Embryonic facial prominence (tissue), 1 donor: ENCODE data around the gene COL26A1.
"Not testable (repeated sequence)": the region's sequence is repeated elsewhere in the genome, so short reads cannot be mapped to it uniquely, and the experiment has no call there.

Source experiments
- DNase-seq: peaks from one replicate; pipeline ENCODE4 v3.0.0-alpha.2; 2016; ENCODE audit errors: extremely low spot score

Gene COL26A1

GRCh38 chr7:101595766-101596537 is 233.3 kb downstream of the COL26A1 start:
- no peak for DNase-seq

- no peak for DNase-seq
Measured at GRCh38 chr7:101596898-101597297, 234.2 kb downstream of the COL26A1 start.

- DNase-seq, result no peak
Measured at GRCh38 chr7:101597941-101598340, 235.3 kb downstream of the COL26A1 start.

- no peak for DNase-seq
Measured at GRCh38 chr7:101598422-101598985, 235.8 kb downstream of the COL26A1 start.

- no peak for DNase-seq
Measured at GRCh38 chr7:101598986-101599771, 236.5 kb downstream of the COL26A1 start.

- DNase-seq, result no peak
Measured at GRCh38 chr7:101599787-101600186, 237.1 kb downstream of the COL26A1 start.

GRCh38 chr7:101602082-101602481 is 239.4 kb downstream of the COL26A1 start:
- DNase-seq, result no peak

GRCh38 chr7:101602484-101603241 is 240.0 kb downstream of the COL26A1 start:
- DNase-seq, result no peak

- no peak for DNase-seq
Measured at GRCh38 chr7:101604331-101604933, 241.8 kb downstream of the COL26A1 start.

- not testable (repeated sequence) for DNase-seq
Measured at GRCh38 chr7:101604934-101605332, 242.3 kb downstream of the COL26A1 start.

- no peak for DNase-seq
Measured at GRCh38 chr7:101605611-101606497, 243.2 kb downstream of the COL26A1 start.

GRCh38 chr7:101606498-101606923 is 243.8 kb downstream of the COL26A1 start:
- DNase-seq, result no peak
